K562 (cell line): Measurements from ENCODE around the gene GSG1. TPM values are rescaled to one million over a fixed set of nuclear protein-coding genes. Genes with fewer than 3 reads are reported as not detected.

ENCODE experiments used
- ATAC-seq: fragments of 200-7000 bp; cut with Tn5 transposase; 3 replicates; pipeline ENCODE4 v1.9.1; 2020; ENCODE audit warnings: moderate library complexity
- BruUV-seq: library from RNA; stranded (reverse); fragments of 400-500 nt; replicated peaks from 2 replicates; lab custom pipeline; 2021; lab: Mats Ljungman, UMichigan
- CTCF ChIA-PET: fragments of 300-600 bp; formaldehyde crosslinking; extraction: SDS; loops from one replicate; lab custom pipeline; 2021; ENCODE audit warnings: low intra/inter-chr PET ratio; lab: Yijun Ruan, JAX
- POLR2A ChIA-PET: fragments of 300-600, 350-650 bp; sonication (Branson Sonifier 250); formaldehyde crosslinking; extraction: SDS; loops from one replicate; lab custom pipeline; 2021; ENCODE audit warnings: antibody characterized with exemption, inconsistent platforms; lab: Yijun Ruan, JAX
- DNase-seq, 4 experiments: peaks; one replicate each; pipeline versions ENCODE4 v3.0.0 to v3.0.0-alpha.2; 2011 to 2018; ENCODE audit warnings: low spot score in 3 of 4, mixed read lengths in 3 of 4; ENCODE audit errors: extremely low read depth in 1 of 4
- FAIRE-seq: peaks from 2 replicates; lab custom pipeline; 2011; peaks lifted over from hg19 to GRCh38; lab: Jason Lieb, UNC
- H2AFZ ChIP-seq: 2 replicates; pipeline ENCODE4 v1.6.0; 2011; ENCODE audit warnings: low read depth, low read length, control low read depth, inconsistent platforms
- H3K27ac ChIP-seq: fragments of 200-600 bp; 3 replicates; pipeline ENCODE4 v1.8.0; 2011; ENCODE audit warnings: low read depth, mild to moderate bottlenecking, control low read depth, inconsistent platforms, low read length, moderate library complexity, mixed read lengths; ENCODE audit errors: extremely low read depth
- H3K27me3 ChIP-seq, 2 experiments: fragments of 300-600 bp in 1 of 2; 2 replicates in 1 of 2; 3 replicates in 1 of 2; pipeline versions ENCODE4 v1.6.0 to v1.8.0; 2011; ENCODE audit warnings: inconsistent platforms in 2 of 2, low read length in 2 of 2, mild to moderate bottlenecking in 1 of 2, mixed read lengths in 1 of 2, moderate library complexity in 1 of 2; ENCODE audit not compliant: control insufficient read depth in 2 of 2, insufficient read depth in 2 of 2
- H3K36me3 ChIP-seq: fragments of 300-600 bp; 3 replicates; pipeline ENCODE4 v1.8.0; 2011; ENCODE audit warnings: mild to moderate bottlenecking, low read length, inconsistent platforms; ENCODE audit not compliant: control insufficient read depth, insufficient read depth
- H3K4me1 ChIP-seq, 2 experiments: fragments of 200-600 bp in 1 of 2; replicated peaks in 1 of 2; 2 replicates in 1 of 2; 3 replicates in 1 of 2; pipeline versions ENCODE4 v1.5.1 to v1.8.0; 2011; ENCODE audit warnings: inconsistent platforms in 2 of 2, low read length in 2 of 2, mild to moderate bottlenecking in 1 of 2, mixed read lengths in 1 of 2, moderate library complexity in 1 of 2; ENCODE audit not compliant: control insufficient read depth in 2 of 2, insufficient read depth in 2 of 2
- H3K4me2 ChIP-seq: 2 replicates; pipeline ENCODE4 v1.6.1; 2011; ENCODE audit warnings: low read length, control low read depth, inconsistent platforms, mixed read lengths; ENCODE audit not compliant: insufficient read depth
- H3K4me3 ChIP-seq: fragments of 200-600 bp; sonication (generic), shearing (Covaris generic); 2 replicates; pipeline ENCODE4 v1.5.1; 2016; ENCODE audit warnings: control low read depth, inconsistent platforms
- H3K79me2 ChIP-seq: fragments of 200-600 bp; 3 replicates; pipeline ENCODE4 v1.8.0; 2011; ENCODE audit warnings: low read length, inconsistent platforms; ENCODE audit not compliant: control insufficient read depth, insufficient read depth
- H3K9ac ChIP-seq, 2 experiments: 2 replicates each; pipeline versions ENCODE4 v1.6.0 to v1.6.1; 2011; ENCODE audit warnings: low read depth in 2 of 2, low read length in 2 of 2, control low read depth in 1 of 2, inconsistent platforms in 1 of 2, mild to moderate bottlenecking in 1 of 2, mixed read lengths in 1 of 2; ENCODE audit not compliant: insufficient read depth in 1 of 2
- H3K9me1 ChIP-seq: one replicate; pipeline ENCODE4 v1.6.0; 2011; ENCODE audit warnings: inconsistent platforms, mild to moderate bottlenecking, low read length, moderate library complexity; ENCODE audit not compliant: control insufficient read depth, insufficient read depth
- H3K9me3 ChIP-seq: replicated peaks from 2 replicates; pipeline ENCODE4 v1.5.1; 2011; ENCODE audit warnings: low read depth, low read length, inconsistent platforms; ENCODE audit not compliant: control insufficient read depth, insufficient read depth
- H4K20me1 ChIP-seq: replicated peaks from 2 replicates; pipeline ENCODE4 v1.6.1; 2011; ENCODE audit warnings: low read length, inconsistent platforms, mixed read lengths; ENCODE audit not compliant: control insufficient read depth, insufficient read depth
- CREB5 ChIP-seq: fragments of 250-450 bp; sonication (Bioruptor Pico); IDR thresholded peaks from 2 replicates; pipeline ENCODE4 v1.5.0; 2020; ENCODE audit warnings: mild to moderate bottlenecking
- ILF3 ChIP-seq: fragments of 450-650 bp; IDR thresholded peaks from 2 replicates; pipeline ENCODE4 v1.6.1; 2018; ENCODE audit warnings: antibody characterized with exemption, mild to moderate bottlenecking, moderate library complexity, borderline replicate concordance
- MEIS2 ChIP-seq: fragments of 450-650 bp; IDR thresholded peaks from 2 replicates; pipeline ENCODE4 v1.6.1; 2014; ENCODE audit warnings: mild to moderate bottlenecking; ENCODE audit not compliant: partially characterized antibody
- NEUROD1 ChIP-seq: fragments of 150-350 bp; IDR thresholded peaks from 2 replicates; pipeline ENCODE4 v1.6.1; 2014; ENCODE audit warnings: borderline replicate concordance, low read length, low read depth; ENCODE audit not compliant: partially characterized antibody
- NFE2L1 ChIP-seq: fragments of 450-650 bp; IDR thresholded peaks from 2 replicates; pipeline ENCODE4 v1.6.1; 2016; ENCODE audit warnings: missing genetic modification characterization, low read depth, mild to moderate bottlenecking, missing compliant biosample characterization, moderate library complexity, borderline replicate concordance
- POLR2B ChIP-seq: fragments of 450-650 bp; IDR thresholded peaks from 2 replicates; pipeline ENCODE4 v1.6.1; 2018; ENCODE audit warnings: low read depth; ENCODE audit not compliant: partially characterized antibody
- RCOR1 ChIP-seq, 2 experiments: IDR thresholded peaks; 2 replicates each; pipeline ENCODE4 v1.6.1; 2012; ENCODE audit warnings: low read depth in 2 of 2, low read length in 2 of 2, borderline replicate concordance in 1 of 2, improper control_type of control experiment in 1 of 2
- TCF7L2 ChIP-seq: fragments of 150-350 bp; IDR thresholded peaks from 2 replicates; pipeline ENCODE4 v1.6.1; 2016; ENCODE audit warnings: low read depth, mild to moderate bottlenecking, low read length, moderate library complexity
- ZC3H8 ChIP-seq: fragments of 450-650 bp; IDR thresholded peaks from 2 replicates; pipeline ENCODE4 v1.6.1; 2017
- ZKSCAN1 ChIP-seq: fragments of 150-350 bp; IDR thresholded peaks from 2 replicates; pipeline ENCODE4 v1.6.1; 2016; ENCODE audit warnings: low read depth, low read length
- WGBS: fragments of 100-300 bp; shearing (Covaris generic); methylation state at CpG from one replicate; pipeline ENCODE4 v1.1.6; 2016; ENCODE audit warnings: low coverage, mixed read lengths; ENCODE audit not compliant: insufficient coverage; ENCODE audit errors: missing lambda C conversion rate; 5-methylcytosine and 5-hydroxymethylcytosine counted together
- in situ Hi-C: fragments of 300-500 bp; cut with MboI; formaldehyde crosslinking; loops from 4 replicates; pipeline ENCODE4 v1.15.0; 2018; ENCODE audit warnings: inconsistent platforms, mixed read lengths
- intact Hi-C: fragments of 100-400 bp; cut with micrococcal nuclease; formaldehyde crosslinking; loops from 2 replicates; pipeline ENCODE4 v1.14.2; 2022
- polyA plus RNA-seq, 8 experiments: library from polyadenylated mRNA; depleted of rRNA in 4 of 8; stranded (reverse) in 5 of 8; unstranded in 3 of 8; fragments of >200 nt; fragmentation: Nextera tagmentation in 2 of 8; fragmentation: Illumina TruSeq in 1 of 8; extraction: Ambion mirVana in 2 of 8; extraction: Trizol in 1 of 8; gene quantifications; 2 replicates each; pipeline versions ENCODE4 v1.2.1 to v1.2.3, GENCODE V29; 2011 to 2014; ENCODE audit warnings: inconsistent platforms in 1 of 8, missing spikeins in 1 of 8
- total RNA-seq, 7 experiments: library from RNA; depleted of rRNA in 6 of 7; stranded (reverse); fragments of >200 nt in 6 of 7; fragmentation: Illumina TruSeq in 2 of 7; extraction: Trizol in 2 of 7; gene quantifications; 2 replicates each; pipeline versions ENCODE4 v1.2.1 to v1.2.3, GENCODE V29; 2011 to 2021; ENCODE audit warnings: low replicate concordance in 1 of 7
- TF ChIP-seq, protein P1 (sequence below): fragments of 450-650 bp; IDR thresholded peaks from 2 replicates; pipeline ENCODE4 v1.6.1; 2014; ENCODE audit warnings: low read depth, mild to moderate bottlenecking, moderate library complexity, borderline replicate concordance
- TF ChIP-seq, protein P2 (sequence below): fragments of 450-650 bp; IDR thresholded peaks from 2 replicates; pipeline ENCODE4 v1.6.1; 2016; ENCODE audit warnings: low read depth

Gene GSG1
- total and polyA plus RNA-seq, 9 of the 15 experiments (the other 6 are each of a cell fraction or from before 2014, with no cell fraction given) = not detected

DNA sequence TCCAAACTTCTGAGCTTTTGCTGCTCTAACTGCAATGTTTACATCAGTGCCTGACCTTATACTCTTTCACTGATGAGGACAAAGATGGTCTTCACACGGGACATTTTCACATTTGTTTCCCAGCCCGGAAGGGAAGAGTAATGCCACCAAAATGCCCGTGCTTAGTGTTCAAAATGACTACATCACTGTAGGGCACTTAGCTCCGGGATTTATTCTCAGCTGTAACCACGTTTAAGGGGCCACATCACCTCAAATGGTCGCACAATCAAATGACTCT, 2.9 kb downstream of the GSG1 start:
- no peak overlapping the region for H3K9ac ChIP-seq
- ATAC-seq = no peak
- peak overlapping the region; percentile 59; the same call in 1 of the 2 replicates for H2AFZ ChIP-seq
- intact Hi-C loops (no loop called here), in situ Hi-C loops (no loop called here)
- H3K27me3 ChIP-seq = peaks cover 5 to 30% of the 10 kb centered on the region in 2 experiments; a peak in 4 of 5 replicates
- no peak for DNase-seq
- BruUV-seq = no TSS peak
- no peaks in the 10 kb centered on the region for H3K79me2 ChIP-seq
- no peaks in the 10 kb centered on the region for H3K9me3 ChIP-seq
- H4K20me1 ChIP-seq = no peaks in the 10 kb centered on the region; the same call in 1 of the 2 replicates
- 41% methylated on average over 3 of the region's 6 CpGs for WGBS
- no peak overlapping the region for H3K4me3 ChIP-seq
- CTCF ChIA-PET = no interaction called here
- H3K4me2 ChIP-seq = peak overlapping the region; percentile 32; the same call in 1 of the 2 replicates
- no peaks in the 10 kb centered on the region for H3K9me1 ChIP-seq
- no peaks in the 10 kb centered on the region for H3K36me3 ChIP-seq
- H3K27ac ChIP-seq = no peak overlapping the region
- no peak for FAIRE-seq
- peaks cover 0 to 10% of the 10 kb centered on the region in 2 experiments; a peak in 3 of 5 replicates for H3K4me1 ChIP-seq
- POLR2A ChIA-PET = no interaction called here
- TF ChIP-seq ILF3 (no peak), TCF7L2 (no peak), POLR2B (no peak), ZC3H8 (no peak), ZKSCAN1 (no peak), CREB5 (no peak), NFE2L1 (tag) (no peak), RCOR1 (IDR thresholded peaks at IDR 0.05; ENCODE audit: borderline replicate concordance in 1 of 2, low read depth in 2 of 2, low read length in 2 of 2) (no peak), NEUROD1 (no peak), MEIS2 (no peak)
- TF ChIP-seq, protein P1, sequence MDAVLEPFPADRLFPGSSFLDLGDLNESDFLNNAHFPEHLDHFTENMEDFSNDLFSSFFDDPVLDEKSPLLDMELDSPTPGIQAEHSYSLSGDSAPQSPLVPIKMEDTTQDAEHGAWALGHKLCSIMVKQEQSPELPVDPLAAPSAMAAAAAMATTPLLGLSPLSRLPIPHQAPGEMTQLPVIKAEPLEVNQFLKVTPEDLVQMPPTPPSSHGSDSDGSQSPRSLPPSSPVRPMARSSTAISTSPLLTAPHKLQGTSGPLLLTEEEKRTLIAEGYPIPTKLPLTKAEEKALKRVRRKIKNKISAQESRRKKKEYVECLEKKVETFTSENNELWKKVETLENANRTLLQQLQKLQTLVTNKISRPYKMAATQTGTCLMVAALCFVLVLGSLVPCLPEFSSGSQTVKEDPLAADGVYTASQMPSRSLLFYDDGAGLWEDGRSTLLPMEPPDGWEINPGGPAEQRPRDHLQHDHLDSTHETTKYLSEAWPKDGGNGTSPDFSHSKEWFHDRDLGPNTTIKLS = no peak
- TF ChIP-seq, protein P2, sequence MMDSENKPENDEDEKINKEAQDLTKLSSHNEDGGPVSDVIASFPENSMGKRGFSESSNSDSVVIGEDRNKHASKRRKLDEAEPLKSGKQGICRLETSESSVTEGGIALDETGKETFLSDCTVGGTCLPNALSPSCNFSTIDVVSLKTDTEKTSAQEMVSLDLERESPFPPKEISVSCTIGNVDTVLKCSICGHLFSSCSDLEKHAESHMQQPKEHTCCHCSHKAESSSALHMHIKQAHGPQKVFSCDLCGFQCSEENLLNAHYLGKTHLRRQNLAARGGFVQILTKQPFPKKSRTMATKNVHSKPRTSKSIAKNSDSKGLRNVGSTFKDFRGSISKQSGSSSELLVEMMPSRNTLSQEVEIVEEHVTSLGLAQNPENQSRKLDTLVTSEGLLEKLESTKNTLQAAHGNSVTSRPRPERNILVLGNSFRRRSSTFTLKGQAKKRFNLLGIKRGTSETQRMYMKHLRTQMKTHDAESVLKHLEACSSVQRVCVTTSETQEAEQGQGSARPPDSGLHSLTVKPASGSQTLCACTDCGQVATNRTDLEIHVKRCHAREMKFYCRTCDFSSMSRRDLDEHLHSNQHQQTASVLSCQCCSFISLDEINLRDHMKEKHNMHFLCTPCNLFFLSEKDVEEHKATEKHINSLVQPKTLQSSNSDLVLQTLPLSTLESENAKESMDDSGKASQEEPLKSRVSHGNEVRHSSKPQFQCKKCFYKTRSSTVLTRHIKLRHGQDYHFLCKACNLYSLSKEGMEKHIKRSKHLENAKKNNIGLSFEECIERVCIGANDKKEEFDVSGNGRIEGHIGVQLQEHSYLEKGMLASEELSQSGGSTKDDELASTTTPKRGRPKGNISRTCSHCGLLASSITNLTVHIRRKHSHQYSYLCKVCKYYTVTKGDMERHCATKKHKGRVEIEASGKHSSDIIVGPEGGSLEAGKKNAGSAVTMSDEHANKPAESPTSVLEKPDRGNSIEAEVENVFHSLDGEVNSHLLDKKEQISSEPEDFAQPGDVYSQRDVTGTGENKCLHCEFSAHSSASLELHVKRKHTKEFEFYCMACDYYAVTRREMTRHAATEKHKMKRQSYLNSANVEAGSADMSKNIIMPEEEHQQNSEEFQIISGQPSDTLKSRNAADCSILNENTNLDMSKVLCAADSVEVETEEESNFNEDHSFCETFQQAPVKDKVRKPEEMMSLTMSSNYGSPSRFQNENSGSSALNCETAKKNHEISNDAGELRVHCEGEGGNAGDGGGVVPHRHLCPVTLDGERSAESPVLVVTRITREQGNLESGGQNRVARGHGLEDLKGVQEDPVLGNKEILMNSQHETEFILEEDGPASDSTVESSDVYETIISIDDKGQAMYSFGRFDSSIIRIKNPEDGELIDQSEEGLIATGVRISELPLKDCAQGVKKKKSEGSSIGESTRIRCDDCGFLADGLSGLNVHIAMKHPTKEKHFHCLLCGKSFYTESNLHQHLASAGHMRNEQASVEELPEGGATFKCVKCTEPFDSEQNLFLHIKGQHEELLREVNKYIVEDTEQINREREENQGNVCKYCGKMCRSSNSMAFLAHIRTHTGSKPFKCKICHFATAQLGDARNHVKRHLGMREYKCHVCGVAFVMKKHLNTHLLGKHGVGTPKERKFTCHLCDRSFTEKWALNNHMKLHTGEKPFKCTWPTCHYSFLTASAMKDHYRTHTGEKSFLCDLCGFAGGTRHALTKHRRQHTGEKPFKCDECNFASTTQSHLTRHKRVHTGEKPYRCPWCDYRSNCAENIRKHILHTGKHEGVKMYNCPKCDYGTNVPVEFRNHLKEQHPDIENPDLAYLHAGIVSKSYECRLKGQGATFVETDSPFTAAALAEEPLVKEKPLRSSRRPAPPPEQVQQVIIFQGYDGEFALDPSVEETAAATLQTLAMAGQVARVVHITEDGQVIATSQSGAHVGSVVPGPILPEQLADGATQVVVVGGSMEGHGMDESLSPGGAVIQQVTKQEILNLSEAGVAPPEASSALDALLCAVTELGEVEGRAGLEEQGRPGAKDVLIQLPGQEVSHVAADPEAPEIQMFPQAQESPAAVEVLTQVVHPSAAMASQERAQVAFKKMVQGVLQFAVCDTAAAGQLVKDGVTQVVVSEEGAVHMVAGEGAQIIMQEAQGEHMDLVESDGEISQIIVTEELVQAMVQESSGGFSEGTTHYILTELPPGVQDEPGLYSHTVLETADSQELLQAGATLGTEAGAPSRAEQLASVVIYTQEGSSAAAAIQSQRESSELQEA = no peak
